Stimulated activated naive CD8-positive, alpha-beta T cell treated with anti-CD3 and anti-CD28 coated beads, Interleukin-15, amount 100 ng/mL, for 72 hours (primary cell): Measurements from ENCODE around the gene MAPK10.
"Not testable (repeated sequence)": the region's sequence is repeated elsewhere in the genome, so short reads cannot be mapped to it uniquely, and the experiment has no call there.

Experiments used
- ATAC-seq: fragments of 150-1000 bp; cut with Tn5 transposase; 2 replicates; pipeline ENCODE4 v1.10.0; 2021; ENCODE audit warnings: mild to moderate bottlenecking, moderate library complexity
- DNase-seq, 2 donors: peaks; one replicate each; pipeline ENCODE4 v3.0.0; 2021 to 2022
- H3K27ac Mint-ChIP-seq, 2 donors: one replicate each; pipeline ENCODE4 v1.8.0; 2022; ENCODE audit warnings: mild to moderate bottlenecking in 2 of 2, mixed read lengths in 2 of 2, moderate library complexity in 2 of 2
- H3K27me3 Mint-ChIP-seq: one replicate; pipeline ENCODE4 v1.8.0; 2022; ENCODE audit warnings: mixed read lengths
- H3K4me1 Mint-ChIP-seq: one replicate; pipeline ENCODE4 v1.8.0; 2022; ENCODE audit warnings: mild to moderate bottlenecking, mixed read lengths
- H3K4me3 Mint-ChIP-seq, 2 donors: one replicate each; pipeline ENCODE4 v1.8.0; 2022; ENCODE audit warnings: mild to moderate bottlenecking in 2 of 2, mixed read lengths in 2 of 2, moderate library complexity in 1 of 2
- H3K9me3 Mint-ChIP-seq, 2 donors: one replicate each; pipeline ENCODE4 v1.8.0; 2022; ENCODE audit warnings: mixed read lengths in 2 of 2

The MAPK10 gene

GRCh38 chr4:86358257-86358656 lies 1.6 kb downstream of the MAPK10 start:
- Mint-ChIP-seq H3K4me3 (no peak overlapping the region), H3K27ac (no peak overlapping the region), H3K4me1 (peaks cover 13% of the 10 kb centered on the region), H3K9me3 (no peaks in the 10 kb centered on the region), H3K27me3 (peaks cover 21% of the 10 kb centered on the region)
- ATAC-seq (no peak), DNase-seq (no peak)

GRCh38 chr4:86357608-86358007 lies 2.2 kb downstream of the MAPK10 start:
- Mint-ChIP-seq H3K4me1 (peaks cover 13% of the 10 kb centered on the region), H3K27ac (no peak overlapping the region), H3K4me3 (no peak overlapping the region), H3K9me3 (no peaks in the 10 kb centered on the region), H3K27me3 (peaks cover 21% of the 10 kb centered on the region)
- DNase-seq (no peak), ATAC-seq (no peak)

GRCh38 chr4:86356425-86357210 lies 3.2 kb downstream of the MAPK10 start:
- Mint-ChIP-seq H3K27ac (no peak overlapping the region), H3K4me3 (no peak overlapping the region), H3K27me3 (peaks cover 18% of the 10 kb centered on the region), H3K4me1 (peaks cover 13% of the 10 kb centered on the region), H3K9me3 (no peaks in the 10 kb centered on the region)
- ATAC-seq (peak; percentile 33), DNase-seq (no peak)

- H3K4me3 Mint-ChIP-seq: no peak overlapping the region
- ATAC-seq (no peak), DNase-seq (no peak)
- H3K27ac Mint-ChIP-seq: no peak overlapping the region
- peaks cover 2% of the 10 kb centered on the region for H3K4me1 Mint-ChIP-seq
- peaks cover 2% of the 10 kb centered on the region for H3K27me3 Mint-ChIP-seq
- H3K9me3 Mint-ChIP-seq: no peaks in the 10 kb centered on the region
These were observed 5.5 kb downstream of the MAPK10 start for GRCh38 chr4:86354390-86354789.

- no peaks in the 10 kb centered on the region for H3K9me3 Mint-ChIP-seq
- ATAC-seq: no peak
- no peak overlapping the region for H3K4me3 Mint-ChIP-seq
- no peaks in the 10 kb centered on the region for H3K27me3 Mint-ChIP-seq
- no peak for DNase-seq
- H3K4me1 Mint-ChIP-seq: no peaks in the 10 kb centered on the region
- no peak overlapping the region for H3K27ac Mint-ChIP-seq
These were observed 13.5 kb downstream of the MAPK10 start for GRCh38 chr4:86346320-86346719.

GRCh38 chr4:86344127-86344526 lies 15.7 kb downstream of the MAPK10 start:
- Mint-ChIP-seq H3K27me3 (no peaks in the 10 kb centered on the region), H3K4me1 (no peaks in the 10 kb centered on the region), H3K4me3 (no peak overlapping the region), H3K27ac (no peak overlapping the region), H3K9me3 (no peaks in the 10 kb centered on the region)
- ATAC-seq (no peak), DNase-seq (no peak)

- H3K27ac Mint-ChIP-seq: no peak overlapping the region
- DNase-seq (no peak), ATAC-seq (no peak)
- H3K9me3 Mint-ChIP-seq: no peaks in the 10 kb centered on the region
- H3K27me3 Mint-ChIP-seq: no peaks in the 10 kb centered on the region
- no peak overlapping the region for H3K4me3 Mint-ChIP-seq
- H3K4me1 Mint-ChIP-seq: no peaks in the 10 kb centered on the region
These were observed 20.9 kb downstream of the MAPK10 start for GRCh38 chr4:86338989-86339388.

- DNase-seq: no peak
- H3K4me3 Mint-ChIP-seq: no peak overlapping the region
- H3K9me3 Mint-ChIP-seq: no peaks in the 10 kb centered on the region
- no peak overlapping the region for H3K27ac Mint-ChIP-seq
- ATAC-seq: no peak
- H3K4me1 Mint-ChIP-seq: no peaks in the 10 kb centered on the region
- no peaks in the 10 kb centered on the region for H3K27me3 Mint-ChIP-seq
These were observed 21.3 kb downstream of the MAPK10 start for GRCh38 chr4:86338521-86338920.

GRCh38 chr4:86334020-86334750 lies 25.7 kb downstream of the MAPK10 start:
- no peaks in the 10 kb centered on the region for H3K4me1 Mint-ChIP-seq
- DNase-seq: no peak
- H3K9me3 Mint-ChIP-seq: no peaks in the 10 kb centered on the region
- H3K27ac Mint-ChIP-seq: no peak overlapping the region
- H3K4me3 Mint-ChIP-seq: no peak overlapping the region
- no peaks in the 10 kb centered on the region for H3K27me3 Mint-ChIP-seq
- ATAC-seq: no peak

- Mint-ChIP-seq H3K4me1 (no peaks in the 10 kb centered on the region), H3K27me3 (no peaks in the 10 kb centered on the region), H3K27ac (no peak overlapping the region), H3K4me3 (no peak overlapping the region), H3K9me3 (no peaks in the 10 kb centered on the region)
- no peak for DNase-seq
- ATAC-seq: no peak
These were observed 26.6 kb downstream of the MAPK10 start for GRCh38 chr4:86333236-86333635.

GRCh38 chr4:86330961-86331742 lies 28.7 kb downstream of the MAPK10 start:
- ATAC-seq (no peak), DNase-seq (no peak)
- Mint-ChIP-seq H3K9me3 (no peaks in the 10 kb centered on the region), H3K4me3 (no peak overlapping the region), H3K27ac (peak overlapping the region in 1 of 2 donors; percentile 57), H3K4me1 (no peaks in the 10 kb centered on the region), H3K27me3 (no peaks in the 10 kb centered on the region)

- not testable (repeated sequence) for ATAC-seq, H3K4me1 Mint-ChIP-seq, H3K4me3 Mint-ChIP-seq, H3K9me3 Mint-ChIP-seq, DNase-seq, H3K27me3 Mint-ChIP-seq, H3K27ac Mint-ChIP-seq
These were observed 29.4 kb downstream of the MAPK10 start for GRCh38 chr4:86330411-86330810.

- Mint-ChIP-seq H3K27me3 (no peaks in the 10 kb centered on the region), H3K9me3 (no peaks in the 10 kb centered on the region), H3K4me3 (no peak overlapping the region), H3K4me1 (no peaks in the 10 kb centered on the region), H3K27ac (no peak overlapping the region)
- ATAC-seq (no peak), DNase-seq (no peak)
These were observed 30.4 kb downstream of the MAPK10 start for GRCh38 chr4:86329431-86329830.

GRCh38 chr4:86326400-86326799 lies 33.5 kb downstream of the MAPK10 start:
- DNase-seq: no peak
- Mint-ChIP-seq H3K4me1 (no peaks in the 10 kb centered on the region), H3K27ac (no peak overlapping the region), H3K27me3 (no peaks in the 10 kb centered on the region), H3K4me3 (no peak overlapping the region), H3K9me3 (no peaks in the 10 kb centered on the region)
- ATAC-seq: no peak

- Mint-ChIP-seq H3K4me3 (no peak overlapping the region), H3K4me1 (no peaks in the 10 kb centered on the region), H3K27ac (no peak overlapping the region), H3K27me3 (no peaks in the 10 kb centered on the region), H3K9me3 (no peaks in the 10 kb centered on the region)
- no peak for ATAC-seq
- no peak for DNase-seq
These were observed 40.5 kb downstream of the MAPK10 start for GRCh38 chr4:86319390-86319789.

- no peak overlapping the region for H3K27ac Mint-ChIP-seq
- H3K4me3 Mint-ChIP-seq: no peak overlapping the region
- no peaks in the 10 kb centered on the region for H3K9me3 Mint-ChIP-seq
- no peak for DNase-seq
- H3K4me1 Mint-ChIP-seq: no peaks in the 10 kb centered on the region
- no peaks in the 10 kb centered on the region for H3K27me3 Mint-ChIP-seq
- ATAC-seq: no peak
These were observed 44.3 kb downstream of the MAPK10 start for GRCh38 chr4:86315579-86315978.
